T-cell (primary cell): ENCODE measurements around the gene RPSA. TPM values are rescaled to one million over a fixed set of nuclear protein-coding genes. Genes with fewer than 3 reads are reported as not detected.

Experiments
- ATAC-seq, 4 experiments: fragments of 200-7000 bp in 3 of 4; fragments of 150-1000 bp in 1 of 4; cut with Tn5 transposase; replicated peaks in 1 of 4; 1 replicate in 3 of 4; 2 replicates in 1 of 4; pipeline ENCODE4 v1.10.0; 2021; ENCODE audit warnings: moderate library complexity in 3 of 4, mild to moderate bottlenecking in 2 of 4, moderate number of reproducible peaks in 1 of 4
- CTCF ChIA-PET, 2 donors: fragments of 300-600 bp; sonication (Branson Sonifier 250); formaldehyde crosslinking; loops; one replicate each; lab custom pipeline; 2022; ENCODE audit warnings: antibody characterized with exemption in 2 of 2; lab: Charles Lee
- POLR2A ChIA-PET, 2 donors: fragments of 300-600 bp; sonication (Branson Sonifier 250); formaldehyde crosslinking; loops; one replicate each; lab custom pipeline; 2022; ENCODE audit warnings: antibody characterized with exemption in 2 of 2; lab: Charles Lee
- DNase-seq, 35 experiments: peaks; one replicate each; pipeline versions ENCODE4 v3.0.0 to v3.0.0-alpha.2; 2013 to 2023
- H3K27ac ChIP-seq: one replicate; pipeline ENCODE4 v1.5.1; 2013; ENCODE audit warnings: low read length
- H3K27me3 ChIP-seq, 2 experiments: replicated peaks in 1 of 2; 1 replicate in 1 of 2; 2 replicates in 1 of 2; pipeline versions ENCODE4 v1.6.1 to v1.7.0; 2013; ENCODE audit warnings: low read length in 1 of 2, mixed read lengths in 1 of 2; ENCODE audit not compliant: control insufficient read depth in 2 of 2, insufficient read depth in 2 of 2; ENCODE audit errors: extremely low read depth in 1 of 2
- H3K36me3 ChIP-seq, 2 donors: 1 replicate in 1 of 2; 2 replicates in 1 of 2; pipeline versions ENCODE4 v1.6.1 to v1.7.0; 2013; ENCODE audit warnings: low read length in 1 of 2; ENCODE audit not compliant: control insufficient read depth in 2 of 2, insufficient read depth in 1 of 2; ENCODE audit errors: extremely low read depth in 1 of 2
- H3K4me1 ChIP-seq, 2 experiments: 1 replicate in 1 of 2; 2 replicates in 1 of 2; pipeline versions ENCODE4 v1.6.1 to v1.7.0; 2013; ENCODE audit warnings: low read length in 2 of 2, mixed read lengths in 1 of 2; ENCODE audit not compliant: insufficient read depth in 2 of 2, control insufficient read depth in 1 of 2; ENCODE audit errors: extremely low read depth in 1 of 2
- H3K4me3 ChIP-seq, 2 donors: 1 replicate in 1 of 2; 2 replicates in 1 of 2; pipeline versions ENCODE4 v1.5.1 to v1.7.0; 2013; ENCODE audit warnings: mild to moderate bottlenecking in 2 of 2, low read length in 1 of 2, moderate library complexity in 1 of 2; ENCODE audit not compliant: control insufficient read depth in 1 of 2; ENCODE audit errors: extremely low read depth in 1 of 2
- H3K9me3 ChIP-seq: 2 replicates; pipeline ENCODE4 v1.7.0; 2013
- H3K27ac Mint-ChIP-seq, 2 donors: one replicate each; pipeline ENCODE4 v1.8.0; 2020 to 2021; ENCODE audit warnings: mild to moderate bottlenecking in 2 of 2, mixed read lengths in 2 of 2
- H3K27me3 Mint-ChIP-seq, 2 donors: one replicate each; pipeline ENCODE4 v1.8.0; 2021 to 2022; ENCODE audit warnings: mixed read lengths in 2 of 2
- H3K36me3 Mint-ChIP-seq: one replicate; pipeline ENCODE4 v1.8.0; 2021; ENCODE audit warnings: mixed read lengths
- H3K4me1 Mint-ChIP-seq, 3 donors: one replicate each; pipeline ENCODE4 v1.8.0; 2020 to 2022; ENCODE audit warnings: mixed read lengths in 3 of 3, mild to moderate bottlenecking in 1 of 3
- H3K4me3 Mint-ChIP-seq, 3 donors: one replicate each; pipeline ENCODE4 v1.8.0; 2020 to 2022; ENCODE audit warnings: mild to moderate bottlenecking in 3 of 3, mixed read lengths in 3 of 3, moderate library complexity in 3 of 3
- H3K9me3 Mint-ChIP-seq, 3 donors: one replicate each; pipeline ENCODE4 v1.8.0; 2020 to 2022; ENCODE audit warnings: mixed read lengths in 3 of 3
- WGBS: methylation state at CpG from one replicate; pipeline ENCODE4 v1.1.5; 2013; ENCODE audit warnings: missing lambda C conversion rate; ENCODE audit not compliant: insufficient coverage; 5-methylcytosine and 5-hydroxymethylcytosine counted together
- total RNA-seq, 35 experiments: library from RNA in 6 of 35; stranded (reverse) in 6 of 35; fragments of 120-200 nt in 1 of 35; gene quantifications; one replicate each; pipeline versions ENCODE4 v1.2.1 to v1.2.4 and lab custom pipeline; 2013 to 2026

The RPSA gene
- total RNA-seq, 5 donors from 2014 or later (not counting 1 experiment from before 2014, with no cell fraction given): 1,722 to 2,107 (median 1,965) TPM

- H3K9me3 ChIP-seq: no peaks in the 10 kb centered on the region
- Mint-ChIP-seq H3K27ac (peak overlapping the region in 1 of 2 donors; percentile 23), H3K4me3 (no peak overlapping the region), H3K36me3 (peaks cover 42% of the 10 kb centered on the region), H3K27me3 (no peaks in the 10 kb centered on the region), H3K4me1 (no peaks in the 10 kb centered on the region), H3K9me3 (no peaks in the 10 kb centered on the region)
- ChIA-PET CTCF (no interaction called here), POLR2A (no interaction called here)
- DNase-seq: no peak
- H3K27me3 ChIP-seq: no peaks in the 10 kb centered on the region
- H3K27ac ChIP-seq: no peak overlapping the region
- peaks cover 3 to 69% of the 10 kb centered on the region in 2 donors for H3K36me3 ChIP-seq
- no peak overlapping the region for H3K4me3 ChIP-seq
- 87% methylated on average over 3 of the region's 4 CpGs for WGBS
- ATAC-seq: no peak
- no peaks in the 10 kb centered on the region for H3K4me1 ChIP-seq
Measured at GRCh38 chr3:39398700-39399099, 7.8 kb upstream of the RPSA start.

GRCh38 chr3:39401983-39402382, 4.5 kb upstream of the RPSA start:
- POLR2A ChIA-PET: interaction anchor here in 1 of 2 donors (0.8 kb wide), 1 partner anchor 17 kb away, joined by 4 read pairs; no protein-coding TSS in a partner anchor
- no CpG with 5 or more reads among the region's 2 CpGs for WGBS
- Histone ChIP-seq H3K9me3 (no peaks in the 10 kb centered on the region), H3K27ac (no peak overlapping the region), H3K4me3 (no peak overlapping the region), H3K4me1 (peaks cover 0 to 7% of the 10 kb centered on the region in 2 experiments), H3K27me3 (no peaks in the 10 kb centered on the region), H3K36me3 (peaks cover 3 to 40% of the 10 kb centered on the region in 2 donors)
- no peak for ATAC-seq
- CTCF ChIA-PET: interaction anchor here in 1 of 2 donors (1.1 kb wide), 1 partner anchor 17 kb away, joined by 3 read pairs; no protein-coding TSS in a partner anchor
- H3K36me3 Mint-ChIP-seq: peaks cover 18% of the 10 kb centered on the region
- H3K4me1 Mint-ChIP-seq: peaks cover 7 to 12% (median 7%) of the 10 kb centered on the region in 3 donors
- no peak overlapping the region for H3K27ac Mint-ChIP-seq
- no peaks in the 10 kb centered on the region for H3K9me3 Mint-ChIP-seq
- no peak for DNase-seq
- no peak overlapping the region for H3K4me3 Mint-ChIP-seq
- no peaks in the 10 kb centered on the region for H3K27me3 Mint-ChIP-seq

GRCh38 chr3:39404943-39405686, 1.4 kb upstream of the RPSA start:
- ATAC-seq: no peak
- peaks cover 36 to 43% (median 37%) of the 10 kb centered on the region in 3 donors for H3K4me1 Mint-ChIP-seq
- Histone ChIP-seq H3K27me3 (no peaks in the 10 kb centered on the region), H3K4me3 (no peak overlapping the region), H3K4me1 (peaks cover 16 to 36% of the 10 kb centered on the region in 2 experiments), H3K27ac (no peak overlapping the region), H3K9me3 (no peaks in the 10 kb centered on the region), H3K36me3 (peaks cover 0 to 36% of the 10 kb centered on the region in 2 donors)
- DNase-seq: no peak
- no peaks in the 10 kb centered on the region for H3K9me3 Mint-ChIP-seq
- H3K27me3 Mint-ChIP-seq: no peaks in the 10 kb centered on the region
- peak overlapping the region in 1 of 2 donors; percentile 95 for H3K27ac Mint-ChIP-seq
- POLR2A ChIA-PET: interaction anchor here in 1 of 2 donors (0.7 kb wide), 1 partner anchor 1050 kb away, joined by 8 read pairs; no protein-coding TSS in a partner anchor
- 95% methylated on average over 6 of the region's 15 CpGs for WGBS
- H3K36me3 Mint-ChIP-seq: peaks cover 21% of the 10 kb centered on the region
- CTCF ChIA-PET: interaction anchor here in 1 of 2 donors (0.7 to 2.4 kb wide), 2 partner anchors 42 to 1107 kb away, joined by 3 to 12 read pairs; no protein-coding TSS in a partner anchor
- H3K4me3 Mint-ChIP-seq: no peak overlapping the region

GRCh38 chr3:39405687-39406367, 693 bp upstream of the RPSA start:
- no peak for ATAC-seq
- Histone ChIP-seq H3K36me3 (peaks cover 0 to 39% of the 10 kb centered on the region in 2 donors), H3K27me3 (no peaks in the 10 kb centered on the region), H3K27ac (peak overlapping the region; percentile 68), H3K4me1 (peaks cover 16 to 36% of the 10 kb centered on the region in 2 experiments), H3K4me3 (peak overlapping the region in 1 of 2 donors; percentile 72), H3K9me3 (no peaks in the 10 kb centered on the region)
- Mint-ChIP-seq H3K27me3 (no peaks in the 10 kb centered on the region), H3K4me3 (peak overlapping the region; percentile 89 to 90 (median 90)), H3K4me1 (peaks cover 41 to 50% (median 43%) of the 10 kb centered on the region in 3 donors), H3K36me3 (peaks cover 21% of the 10 kb centered on the region), H3K9me3 (no peaks in the 10 kb centered on the region), H3K27ac (peak overlapping the region; percentile 93 to 95)
- CTCF ChIA-PET: interaction anchor here (0.6 to 2.4 kb wide), 7 partner anchors 8 to 903 kb away, joined by 3 to 12 read pairs (median 4); no protein-coding TSS in a partner anchor
- POLR2A ChIA-PET: interaction anchor here (0.6 to 0.7 kb wide), 2 partner anchors 10 to 1049 kb away, joined by 3 to 8 read pairs; no protein-coding TSS in a partner anchor
- 0% methylated on average over 1 of the region's 13 CpGs for WGBS
- no peak for DNase-seq

GRCh38 chr3:39407259-39407629, 724 bp downstream of the RPSA start:
- no peaks in the 10 kb centered on the region for H3K9me3 ChIP-seq
- peaks cover 31% of the 10 kb centered on the region for H3K36me3 Mint-ChIP-seq
- H3K27me3 Mint-ChIP-seq: no peaks in the 10 kb centered on the region
- peak overlapping the region; percentile 89 to 90 (median 90) for H3K4me3 Mint-ChIP-seq
- POLR2A ChIA-PET: interaction anchor here in 1 of 2 donors (0.5 to 0.7 kb wide), 2 partner anchors 23 to 258 kb away, joined by 3 read pairs; no protein-coding TSS in a partner anchor
- H3K4me3 ChIP-seq: peak overlapping the region; percentile 72 to 74
- DNase-seq: no peak
- no CpG with 5 or more reads among the region's 9 CpGs for WGBS
- no peaks in the 10 kb centered on the region for H3K27me3 ChIP-seq
- peaks cover 16 to 36% of the 10 kb centered on the region in 2 experiments for H3K4me1 ChIP-seq
- H3K27ac Mint-ChIP-seq: peak overlapping the region; percentile 89 to 93
- no peak for ATAC-seq
- H3K27ac ChIP-seq: peak overlapping the region; percentile 68
- no peaks in the 10 kb centered on the region for H3K9me3 Mint-ChIP-seq
- CTCF ChIA-PET: interaction anchor here (0.5 to 2.4 kb wide), 7 partner anchors 9 to 902 kb away, joined by 3 to 12 read pairs (median 4); no protein-coding TSS in a partner anchor
- H3K4me1 Mint-ChIP-seq: peaks cover 53 to 59% (median 53%) of the 10 kb centered on the region in 3 donors
- peaks cover 0 to 42% of the 10 kb centered on the region in 2 donors for H3K36me3 ChIP-seq
